CD14-positive monocyte (primary cell): ENCODE measurements around the gene ITGB1. TPM values are rescaled to one million over a fixed set of nuclear protein-coding genes. Genes with fewer than 3 reads are reported as not detected.
A peak's percentile ranks its signal among the peaks of the same experiment; 100 is the strongest.
"Not testable (repeated sequence)": the region's sequence is repeated elsewhere in the genome, so short reads cannot be mapped to it uniquely, and the experiment has no call there.

Experiments
- DNase-seq, 3 donors: peaks; one replicate each; pipeline ENCODE4 v3.0.0-alpha.2; 2011 to 2022
- H2AFZ ChIP-seq: 2 replicates; pipeline ENCODE4 v1.6.0; 2012; ENCODE audit warnings: mild to moderate bottlenecking, low read depth, low read length, inconsistent platforms; ENCODE audit not compliant: insufficient read depth, poor library complexity, severe bottlenecking
- H3K27ac ChIP-seq, 2 donors: 1 replicate in 1 of 2; 2 replicates in 1 of 2; pipeline ENCODE4 v1.5.1; 2012 to 2013; ENCODE audit warnings: low read length in 2 of 2, control low read depth in 1 of 2, inconsistent platforms in 1 of 2, low read depth in 1 of 2, mild to moderate bottlenecking in 1 of 2
- H3K27me3 ChIP-seq, 2 donors: one replicate each; pipeline versions ENCODE4 v1.6.0 to v1.6.1; 2011 to 2013; ENCODE audit warnings: low read length in 2 of 2; ENCODE audit not compliant: control insufficient read depth in 2 of 2, insufficient read depth in 2 of 2
- H3K36me3 ChIP-seq, 2 donors: replicated peaks in 1 of 2; 1 replicate in 1 of 2; 2 replicates in 1 of 2; pipeline versions ENCODE4 v1.5.1 to v1.6.1; 2012 to 2013; ENCODE audit warnings: low read length in 2 of 2, control low read depth in 1 of 2, inconsistent platforms in 1 of 2, mild to moderate bottlenecking in 1 of 2; ENCODE audit not compliant: insufficient read depth in 2 of 2, control insufficient read depth in 1 of 2
- H3K4me1 ChIP-seq, 2 donors: 1 replicate in 1 of 2; 2 replicates in 1 of 2; pipeline versions ENCODE4 v1.5.1 to v1.6.1; 2012 to 2013; ENCODE audit warnings: low read length in 2 of 2, control low read depth in 1 of 2, inconsistent platforms in 1 of 2, mild to moderate bottlenecking in 1 of 2, moderate library complexity in 1 of 2; ENCODE audit not compliant: insufficient read depth in 2 of 2, control insufficient read depth in 1 of 2
- H3K4me2 ChIP-seq: replicated peaks from 2 replicates; pipeline ENCODE3; 2012; ENCODE audit warnings: low read length, moderate library complexity, mild to moderate bottlenecking; ENCODE audit not compliant: poor library complexity, severe bottlenecking; ENCODE audit errors: extremely low read depth
- H3K4me3 ChIP-seq, 3 experiments: fragments of 200-600 bp in 1 of 3; sonication (generic) in 1 of 3; replicated peaks in 1 of 3; 1 replicate in 2 of 3; 2 replicates in 1 of 3; pipeline ENCODE4 v1.5.1; 2011 to 2013; ENCODE audit warnings: low read length in 3 of 3, mild to moderate bottlenecking in 3 of 3, control low read depth in 2 of 3, low read depth in 2 of 3, inconsistent platforms in 1 of 3, moderate library complexity in 1 of 3
- H3K79me2 ChIP-seq: 2 replicates; pipeline ENCODE4 v1.6.0; 2012; ENCODE audit warnings: mild to moderate bottlenecking, control low read depth, inconsistent platforms, low read length, moderate library complexity; ENCODE audit not compliant: insufficient read depth
- H3K9ac ChIP-seq: 2 replicates; pipeline ENCODE4 v1.6.0; 2017; ENCODE audit warnings: low read length, mild to moderate bottlenecking; ENCODE audit not compliant: insufficient read depth, poor library complexity, severe bottlenecking
- H3K9me3 ChIP-seq, 2 donors: replicated peaks in 1 of 2; 1 replicate in 1 of 2; 2 replicates in 1 of 2; pipeline versions ENCODE4 v1.5.1 to v1.6.1; 2012 to 2013; ENCODE audit warnings: low read length in 2 of 2, control low read depth in 1 of 2; ENCODE audit not compliant: control insufficient read depth in 1 of 2, insufficient read depth in 1 of 2
- H4K20me1 ChIP-seq: 2 replicates; pipeline ENCODE4 v1.6.0; 2012; ENCODE audit warnings: mild to moderate bottlenecking, low read length, control low read depth, moderate library complexity; ENCODE audit not compliant: insufficient read depth
- H3K27ac Mint-ChIP-seq, 7 donors: one replicate each; pipeline ENCODE4 v1.8.0; 2020; ENCODE audit warnings: mild to moderate bottlenecking in 7 of 7, mixed read lengths in 7 of 7, moderate library complexity in 6 of 7, inconsistent platforms in 2 of 7
- H3K27me3 Mint-ChIP-seq, 3 donors: one replicate each; pipeline ENCODE4 v1.8.0; 2021 to 2022; ENCODE audit warnings: low read depth in 3 of 3, mild to moderate bottlenecking in 3 of 3, mixed read lengths in 3 of 3, moderate library complexity in 3 of 3, inconsistent platforms in 1 of 3
- H3K36me3 Mint-ChIP-seq, 2 donors: one replicate each; pipeline ENCODE4 v1.8.0; 2020; ENCODE audit warnings: mixed read lengths in 2 of 2, inconsistent platforms in 1 of 2, mild to moderate bottlenecking in 1 of 2
- H3K4me1 Mint-ChIP-seq: one replicate; pipeline ENCODE4 v1.8.0; 2020; ENCODE audit warnings: mild to moderate bottlenecking, mixed read lengths
- H3K4me3 Mint-ChIP-seq, 2 donors: one replicate each; pipeline ENCODE4 v1.8.0; 2020; ENCODE audit warnings: mild to moderate bottlenecking in 2 of 2, mixed read lengths in 2 of 2, moderate library complexity in 1 of 2
- H3K9me3 Mint-ChIP-seq, 7 donors: one replicate each; pipeline ENCODE4 v1.8.0; 2020 to 2022; ENCODE audit warnings: mixed read lengths in 7 of 7, mild to moderate bottlenecking in 6 of 7, moderate library complexity in 6 of 7, inconsistent platforms in 2 of 7
- WGBS: methylation state at CpG from one replicate; pipeline ENCODE4 v1.1.5; 2013; ENCODE audit warnings: missing lambda C conversion rate; ENCODE audit not compliant: insufficient coverage; 5-methylcytosine and 5-hydroxymethylcytosine counted together
- intact Hi-C, 2 donors: fragments of 100-400 bp; cut with micrococcal nuclease; formaldehyde crosslinking; loops; one replicate each; pipeline versions ENCODE4 v1.15.0 to v1.15.1; 2023
- polyA plus RNA-seq, 3 donors: library from polyadenylated mRNA; depleted of rRNA in 1 of 3; unstranded in 2 of 3; stranded (reverse) in 1 of 3; fragments of 300-500 nt in 2 of 3; fragments of >200 nt in 1 of 3; fragmentation: Illumina TruSeq in 2 of 3; gene quantifications; 1 replicate in 2 of 3; 2 replicates in 1 of 3; pipeline ENCODE4 v1.2.3, GENCODE V29; 2012 to 2021
- TF ChIP-seq, protein P1 (sequence below): fragments of 200-600 bp; IDR thresholded peaks from one replicate; pipeline ENCODE4 v1.8.0; 2022; ENCODE audit warnings: antibody characterized with exemption, mild to moderate bottlenecking

ITGB1 gene
- polyA plus RNA-seq, 3 donors, result 58.2 to 157 (median 127) TPM

DNA sequence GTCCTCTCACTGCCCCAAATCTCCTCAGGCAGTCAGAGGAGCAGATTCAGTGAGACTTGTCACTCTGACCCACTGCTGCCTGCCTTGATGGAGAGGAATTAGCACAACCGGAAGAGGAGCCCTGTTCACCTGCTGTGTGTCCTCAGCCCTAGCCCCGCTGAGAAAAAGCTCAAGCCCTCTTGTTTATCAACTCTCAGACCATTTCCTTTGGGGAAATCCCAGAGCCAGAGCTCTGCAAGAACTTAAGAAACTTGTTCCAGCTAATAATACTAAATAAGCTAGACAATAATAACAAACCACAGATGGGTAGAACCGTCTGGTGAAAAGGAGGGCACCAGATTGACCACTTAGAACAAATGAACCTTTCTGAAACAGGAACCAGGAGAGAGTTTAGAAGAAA lies 37.7 kb upstream of the ITGB1 start:
- no peak overlapping the region for H2AFZ ChIP-seq
- H3K9ac ChIP-seq, result no peak overlapping the region
- no peak overlapping the region for H3K27ac Mint-ChIP-seq
- no peaks in the 10 kb centered on the region for H3K79me2 ChIP-seq
- TF ChIP-seq, protein P1, sequence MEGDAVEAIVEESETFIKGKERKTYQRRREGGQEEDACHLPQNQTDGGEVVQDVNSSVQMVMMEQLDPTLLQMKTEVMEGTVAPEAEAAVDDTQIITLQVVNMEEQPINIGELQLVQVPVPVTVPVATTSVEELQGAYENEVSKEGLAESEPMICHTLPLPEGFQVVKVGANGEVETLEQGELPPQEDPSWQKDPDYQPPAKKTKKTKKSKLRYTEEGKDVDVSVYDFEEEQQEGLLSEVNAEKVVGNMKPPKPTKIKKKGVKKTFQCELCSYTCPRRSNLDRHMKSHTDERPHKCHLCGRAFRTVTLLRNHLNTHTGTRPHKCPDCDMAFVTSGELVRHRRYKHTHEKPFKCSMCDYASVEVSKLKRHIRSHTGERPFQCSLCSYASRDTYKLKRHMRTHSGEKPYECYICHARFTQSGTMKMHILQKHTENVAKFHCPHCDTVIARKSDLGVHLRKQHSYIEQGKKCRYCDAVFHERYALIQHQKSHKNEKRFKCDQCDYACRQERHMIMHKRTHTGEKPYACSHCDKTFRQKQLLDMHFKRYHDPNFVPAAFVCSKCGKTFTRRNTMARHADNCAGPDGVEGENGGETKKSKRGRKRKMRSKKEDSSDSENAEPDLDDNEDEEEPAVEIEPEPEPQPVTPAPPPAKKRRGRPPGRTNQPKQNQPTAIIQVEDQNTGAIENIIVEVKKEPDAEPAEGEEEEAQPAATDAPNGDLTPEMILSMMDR, result no peak
- H3K9me3 ChIP-seq, result no peaks in the 10 kb centered on the region
- no peaks in the 10 kb centered on the region for H3K36me3 Mint-ChIP-seq
- H3K27me3 ChIP-seq, result no peaks in the 10 kb centered on the region
- H3K4me2 ChIP-seq, result no peak overlapping the region
- H3K4me1 Mint-ChIP-seq, result peaks cover 1% of the 10 kb centered on the region
- intact Hi-C loops, result no loop called here
- H3K36me3 ChIP-seq, result no peaks in the 10 kb centered on the region
- no peak overlapping the region for H3K4me3 ChIP-seq
- peaks cover 0 to 2% (median 0%) of the 10 kb centered on the region in 3 donors for H3K27me3 Mint-ChIP-seq
- no peaks in the 10 kb centered on the region for H3K4me1 ChIP-seq
- no peak overlapping the region for H3K4me3 Mint-ChIP-seq
- H4K20me1 ChIP-seq, result no peaks in the 10 kb centered on the region
- no peak for DNase-seq
- 60% methylated on average over 1 of the region's 3 CpGs for WGBS
- H3K27ac ChIP-seq, result no peak overlapping the region
- H3K9me3 Mint-ChIP-seq, result peaks cover 0 to 13% (median 4%) of the 10 kb centered on the region in 7 donors

DNA sequence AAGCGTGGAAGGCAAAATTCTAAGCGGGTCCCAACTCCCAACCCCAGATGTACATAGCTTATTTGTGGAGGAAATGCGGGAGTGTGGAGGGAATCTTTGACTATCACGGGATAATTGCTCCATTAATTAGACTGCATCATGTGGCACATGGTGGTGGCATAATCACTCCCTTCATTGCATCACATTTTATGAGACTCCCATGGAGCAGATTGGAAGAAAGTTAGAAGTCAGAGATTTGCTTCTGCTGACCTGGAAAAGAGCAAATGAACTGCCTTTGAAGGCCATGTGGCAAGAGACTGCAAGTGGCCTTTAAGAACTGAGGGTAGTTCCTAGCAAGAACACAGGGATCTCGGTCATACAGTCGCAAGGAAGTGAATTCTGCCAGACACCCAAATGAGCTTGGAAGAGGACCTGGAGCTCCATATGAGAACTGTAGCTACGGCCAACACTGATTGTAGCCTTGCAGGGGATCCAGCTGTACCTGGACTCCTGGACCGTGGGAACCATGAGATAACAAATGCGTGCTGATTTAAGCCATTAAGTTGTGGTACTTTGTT lies 37.1 kb upstream of the ITGB1 start:
- H3K27me3 ChIP-seq, result no peaks in the 10 kb centered on the region
- H3K4me3 ChIP-seq, result no peak overlapping the region
- no peak for DNase-seq
- H3K36me3 ChIP-seq, result no peaks in the 10 kb centered on the region
- no peak overlapping the region for H2AFZ ChIP-seq
- H3K9me3 ChIP-seq, result no peaks in the 10 kb centered on the region
- no peak overlapping the region for H3K4me2 ChIP-seq
- H3K27ac Mint-ChIP-seq, result peak overlapping the region in 1 of 7 donors; percentile 78
- 96% methylated on average over 5 of the region's 9 CpGs for WGBS
- H3K27ac ChIP-seq, result no peak overlapping the region
- peaks cover 1% of the 10 kb centered on the region for H3K4me1 Mint-ChIP-seq
- H4K20me1 ChIP-seq, result no peaks in the 10 kb centered on the region
- peaks cover 0 to 14% (median 5%) of the 10 kb centered on the region in 7 donors for H3K9me3 Mint-ChIP-seq
- no peak overlapping the region for H3K9ac ChIP-seq
- intact Hi-C loops, result no loop called here
- TF ChIP-seq, protein P1, result no peak
- H3K79me2 ChIP-seq, result no peaks in the 10 kb centered on the region
- H3K36me3 Mint-ChIP-seq, result no peaks in the 10 kb centered on the region
- H3K27me3 Mint-ChIP-seq, result peaks cover 0 to 2% (median 0%) of the 10 kb centered on the region in 3 donors
- no peak overlapping the region for H3K4me3 Mint-ChIP-seq
- H3K4me1 ChIP-seq, result no peaks in the 10 kb centered on the region

DNA sequence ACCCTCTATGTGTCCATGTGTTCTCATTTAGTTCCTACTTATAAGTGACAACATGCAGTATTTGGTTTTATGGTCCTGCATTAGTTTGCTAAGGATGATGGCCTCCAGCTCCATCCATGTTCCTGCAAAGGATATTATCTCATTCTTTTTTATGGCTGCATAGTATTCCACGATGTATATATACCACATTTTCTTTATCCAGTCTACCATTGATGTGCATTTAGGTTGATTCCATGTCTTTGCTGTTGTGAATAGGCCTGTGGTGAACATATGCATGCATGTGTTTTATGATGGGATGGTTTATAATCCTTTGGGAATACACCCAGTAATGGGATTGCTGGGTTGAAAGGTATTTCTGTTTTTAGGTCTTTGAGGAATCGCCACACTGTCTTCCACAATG lies 36.6 kb upstream of the ITGB1 start:
- H3K9ac ChIP-seq, H3K4me1 Mint-ChIP-seq, H3K27ac ChIP-seq, DNase-seq, H3K27ac Mint-ChIP-seq, H3K4me3 Mint-ChIP-seq, H3K36me3 ChIP-seq, H4K20me1 ChIP-seq, H3K36me3 Mint-ChIP-seq, H3K27me3 ChIP-seq, H3K4me2 ChIP-seq, H2AFZ ChIP-seq, H3K79me2 ChIP-seq, H3K4me3 ChIP-seq, H3K9me3 ChIP-seq, intact Hi-C loops, H3K4me1 ChIP-seq, H3K27me3 Mint-ChIP-seq: not testable (repeated sequence)
- no CpG with 5 or more reads among the region's 2 CpGs for WGBS
- H3K9me3 Mint-ChIP-seq, result peaks cover 0 to 14% (median 7%) of the 10 kb centered on the region in 7 donors
